GM12878 (cell line): Measurements from ENCODE around the gene TNP2. TPM values are rescaled to one million over a fixed set of nuclear protein-coding genes. Genes with fewer than 3 reads are reported as not detected.

Source experiments
- BCL3 ChIP-seq: IDR thresholded peaks from 2 replicates; pipeline ENCODE4 v1.6.1; 2011; ENCODE audit warnings: borderline replicate concordance, low read depth, mild to moderate bottlenecking, moderate library complexity, low read length; ENCODE audit not compliant: insufficient read depth, poor library complexity, severe bottlenecking
- CBX3 ChIP-seq: fragments of 200-600 bp; sonication (generic); IDR thresholded peaks from 2 replicates; pipeline ENCODE4 v1.6.1; 2016; ENCODE audit warnings: low read depth, borderline replicate concordance
- CEBPZ ChIP-seq: fragments of 150-350 bp; IDR thresholded peaks from 2 replicates; pipeline ENCODE4 v1.6.1; 2016; ENCODE audit warnings: low read depth, low read length
- CHD2 ChIP-seq: IDR thresholded peaks from 2 replicates; pipeline ENCODE4 v1.6.1; 2011; ENCODE audit warnings: low read depth, low read length, improper control_type of control experiment, borderline replicate concordance
- CTCF ChIP-seq, 3 experiments: IDR thresholded peaks in 2 of 3; conservative IDR thresholded peaks in 1 of 3; 2 replicates each; pipeline ENCODE4 v1.5.1; 2011; ENCODE audit warnings: low read depth in 3 of 3, low read length in 3 of 3, mild to moderate bottlenecking in 3 of 3, control low read depth in 2 of 3, moderate library complexity in 2 of 3, inconsistent platforms in 1 of 3, mixed read lengths in 1 of 3; ENCODE audit not compliant: control insufficient read depth in 2 of 3, insufficient read depth in 1 of 3; ENCODE audit errors: extremely low read depth in 1 of 3
- FOS ChIP-seq: IDR thresholded peaks from 3 replicates; pipeline ENCODE4 v1.6.1; 2011; ENCODE audit warnings: borderline replicate concordance; ENCODE audit not compliant: insufficient read length; ENCODE audit errors: extremely low read depth
- GABPA ChIP-seq: IDR thresholded peaks from 2 replicates; pipeline ENCODE4 v1.6.1; 2014; ENCODE audit warnings: antibody characterized with exemption, low read depth, mild to moderate bottlenecking, inconsistent platforms
- JUND ChIP-seq: IDR thresholded peaks from 2 replicates; pipeline ENCODE4 v1.6.1; 2012; ENCODE audit warnings: low read depth, mild to moderate bottlenecking, low read length, improper control_type of control experiment, moderate library complexity
- MEF2A ChIP-seq: IDR thresholded peaks from 2 replicates; pipeline ENCODE4 v1.6.1; 2011; ENCODE audit warnings: low read depth, mild to moderate bottlenecking, low read length, moderate library complexity; ENCODE audit not compliant: insufficient read depth
- PAX5 ChIP-seq: IDR thresholded peaks from 2 replicates; pipeline ENCODE4 v1.6.1; 2011; ENCODE audit warnings: low read depth, low read length, borderline replicate concordance
- POLR2AphosphoS5 ChIP-seq: IDR thresholded peaks from 2 replicates; pipeline ENCODE4 v1.6.1; 2011; ENCODE audit warnings: mild to moderate bottlenecking, low read length, inconsistent platforms
- USF2 ChIP-seq: IDR thresholded peaks from 2 replicates; pipeline ENCODE4 v1.6.1; 2011; ENCODE audit warnings: low read depth, low read length, improper control_type of control experiment, borderline replicate concordance
- YBX1 ChIP-seq: fragments of 450-650 bp; IDR thresholded peaks from 2 replicates; pipeline ENCODE4 v1.6.1; 2016; ENCODE audit warnings: antibody characterized with exemption
- ZBTB11 ChIP-seq: fragments of 450-650 bp; formaldehyde crosslinking; IDR thresholded peaks from 2 replicates; pipeline ENCODE4 v1.5.0; 2022; ENCODE audit warnings: mild to moderate bottlenecking, missing genetic modification characterization
- ZNF207 ChIP-seq: fragments of 450-650 bp; IDR thresholded peaks from 2 replicates; pipeline ENCODE4 v1.6.1; 2014; ENCODE audit warnings: antibody characterized with exemption, mild to moderate bottlenecking, borderline replicate concordance
- ZNF217 ChIP-seq: fragments of 450-650 bp; IDR thresholded peaks from 2 replicates; pipeline ENCODE4 v1.6.1; 2017; ENCODE audit warnings: antibody characterized with exemption, mild to moderate bottlenecking
- ZNF274 ChIP-seq: IDR thresholded peaks from one replicate; pipeline ENCODE4 v1.8.0; 2011; ENCODE audit not compliant: insufficient read length, insufficient read depth
- ZSCAN29 ChIP-seq: fragments of 450-650 bp; IDR thresholded peaks from 2 replicates; pipeline ENCODE4 v1.6.1; 2017; ENCODE audit warnings: mild to moderate bottlenecking, moderate library complexity
- polyA plus RNA-seq, 11 experiments: library from polyadenylated mRNA; depleted of rRNA in 4 of 11; unstranded in 6 of 11; stranded (reverse) in 5 of 11; fragments of >200 nt; fragmentation: Nextera tagmentation in 4 of 11; fragmentation: Illumina TruSeq in 1 of 11; extraction: Ambion mirVana in 4 of 11; extraction: Trizol in 1 of 11; gene quantifications; 1 replicate in 1 of 11; 2 replicates in 10 of 11; pipeline versions ENCODE4 v1.2.1 to v1.2.3, GENCODE V29; 2011 to 2016; ENCODE audit warnings: inconsistent platforms in 2 of 11, missing spikeins in 2 of 11, low read depth in 1 of 11
- total RNA-seq, 4 experiments: library from RNA; depleted of rRNA in 3 of 4; stranded (reverse); fragments of >200 nt in 3 of 4; fragmentation: Illumina TruSeq in 1 of 4; extraction: Trizol in 1 of 4; gene quantifications; 2 replicates each; pipeline versions ENCODE4 v1.2.1 to v1.2.3, GENCODE V29; 2013 to 2021

The TNP2 gene
- total and polyA plus RNA-seq, 10 of the 15 experiments (the other 5 are each of a cell fraction or from before 2014, with no cell fraction given) = not detected

- TF ChIP-seq ZBTB11 (CRISPR knock-in tag) (no peak), GABPA (no peak), PAX5 (0 out of 2 replicates have a peak, but pooled peaks have one; percentile 40), ZNF207 (no peak), CTCF (IDR thresholded peaks at IDR 0.05 in 2 of 3, conservative IDR thresholded peaks at IDR 0.05 in 1 of 3; ENCODE audit: control insufficient read depth in 2 of 3, extremely low read depth in 1 of 3, insufficient read depth in 1 of 3, low read depth in 3 of 3, low read length in 3 of 3) (no peak), ZNF274 (no peak), YBX1 (0 out of 2 replicates have a peak, but pooled peaks have one; percentile 11), CHD2 (peak; percentile 75), CBX3 (no peak), ZNF217 (peak; percentile 67), USF2 (peak; percentile 41; the same call in 1 of the 2 replicates), FOS (no peak), BCL3 (no peak), MEF2A (no peak), JUND (no peak), ZSCAN29 (no peak), POLR2AphosphoS5 (no peak), CEBPZ (no peak)
These were observed 40.9 kb upstream of the TNP2 start (continued) for GRCh38 chr16:11309895-11310633.
